Activated CD8-positive, alpha-beta memory T cell treated with anti-CD3 and anti-CD28 coated beads for 1 hour (primary cell): Measurements from ENCODE around the gene USP24.

Experiments
- DNase-seq, 2 donors: peaks; one replicate each; pipeline ENCODE4 v3.0.0-alpha.2; 2020; ENCODE audit warnings: low read depth in 1 of 2; ENCODE audit errors: extremely low read depth in 1 of 2

USP24 gene

GRCh38 chr1:55073187-55073916 lies 141.8 kb downstream of the USP24 start:
- no peak for DNase-seq

DNA sequence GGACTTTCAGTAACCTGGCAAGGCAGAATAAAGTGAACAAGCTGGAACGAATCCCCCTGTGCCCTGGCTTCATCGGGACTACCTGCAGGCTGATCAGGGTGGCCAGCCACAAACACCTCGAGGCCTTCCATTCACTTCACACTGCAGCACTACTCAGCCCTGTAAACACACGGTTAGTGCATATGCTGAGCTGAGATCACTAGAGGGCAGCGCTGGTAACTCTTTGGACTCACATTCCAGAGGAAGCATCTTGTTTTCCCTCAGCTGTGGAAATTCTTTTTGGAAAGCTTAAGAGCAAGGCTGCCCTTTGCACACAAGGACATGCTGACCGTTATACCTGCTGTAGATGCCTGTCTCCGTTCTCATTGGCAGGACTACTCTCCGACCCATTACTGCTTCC lies 143.7 kb downstream of the USP24 start:
- DNase-seq, result no peak

DNA sequence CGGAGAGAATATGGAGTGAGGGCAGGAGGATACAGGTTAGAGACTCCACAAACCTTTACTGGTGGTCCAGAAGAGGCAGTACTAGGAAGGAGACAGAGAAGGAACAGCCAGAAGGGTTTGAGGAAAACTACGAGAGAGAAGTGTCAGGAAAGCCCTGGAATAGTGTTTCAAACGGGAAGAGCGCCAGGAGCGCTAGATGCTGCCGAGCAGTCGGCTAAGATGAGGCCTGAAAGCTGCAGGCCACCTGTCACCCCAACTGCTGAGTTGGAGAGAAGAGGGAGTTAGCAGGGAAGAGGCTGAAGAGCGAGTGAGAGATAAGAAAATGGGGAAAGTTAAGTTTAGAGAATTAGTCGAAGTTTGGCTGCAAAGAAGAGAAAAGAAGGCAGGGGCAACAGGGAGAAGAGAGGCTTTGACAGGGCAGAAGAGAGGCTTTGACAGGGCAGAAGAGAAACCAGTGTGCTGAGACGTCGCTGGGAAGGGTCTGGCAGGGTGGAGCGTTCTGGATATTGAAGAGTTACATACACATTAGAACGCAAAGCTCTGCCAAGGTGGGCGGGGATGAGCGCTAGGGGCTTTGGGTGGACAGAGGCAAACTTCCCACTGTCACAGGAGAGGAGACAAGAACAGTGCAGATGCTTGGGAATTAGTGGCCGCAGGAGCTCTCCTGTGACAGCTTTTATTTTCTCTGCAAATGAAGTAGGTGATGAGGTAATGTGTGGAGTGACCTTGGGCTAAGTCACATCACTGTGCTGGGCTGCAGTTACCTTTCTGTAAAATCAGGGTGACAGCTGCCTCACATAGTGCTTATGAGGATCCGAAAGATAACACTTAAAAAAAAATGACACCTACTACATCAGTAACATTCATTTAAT lies 144.6 kb downstream of the USP24 start:
- no peak for DNase-seq

- no peak for DNase-seq
Observed at GRCh38 chr1:55069280-55069679, 145.9 kb downstream of the USP24 start.

- no peak for DNase-seq
Observed at GRCh38 chr1:55068638-55069037, 146.5 kb downstream of the USP24 start.

DNA sequence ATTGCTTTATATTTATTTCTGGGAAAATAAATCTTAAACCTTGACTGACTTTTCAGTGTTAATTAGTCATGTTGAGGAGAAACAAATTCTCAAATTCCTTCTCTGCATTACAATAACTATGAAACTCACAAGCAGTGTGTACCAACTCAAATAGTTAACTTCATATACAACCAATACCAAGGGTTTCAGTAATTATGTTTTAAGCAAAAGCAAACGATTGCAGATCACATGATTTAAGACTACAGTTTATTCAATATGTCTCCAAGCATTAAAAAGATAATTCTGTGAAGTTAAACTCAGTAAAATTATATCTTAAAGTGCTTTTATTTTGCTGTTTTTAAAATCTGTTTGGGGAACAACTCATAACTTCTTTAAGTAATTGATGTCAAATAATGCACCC lies 147.2 kb downstream of the USP24 start:
- DNase-seq, result no peak

- no peak for DNase-seq
Observed at GRCh38 chr1:55067022-55067778, 148.0 kb downstream of the USP24 start.

GRCh38 chr1:55065648-55066047 lies 149.5 kb downstream of the USP24 start:
- DNase-seq, result no peak

GRCh38 chr1:55064861-55065263 lies 150.3 kb downstream of the USP24 start:
- no peak for DNase-seq

GRCh38 chr1:55064071-55064581 lies 151.0 kb downstream of the USP24 start:
- DNase-seq, result no peak

DNA sequence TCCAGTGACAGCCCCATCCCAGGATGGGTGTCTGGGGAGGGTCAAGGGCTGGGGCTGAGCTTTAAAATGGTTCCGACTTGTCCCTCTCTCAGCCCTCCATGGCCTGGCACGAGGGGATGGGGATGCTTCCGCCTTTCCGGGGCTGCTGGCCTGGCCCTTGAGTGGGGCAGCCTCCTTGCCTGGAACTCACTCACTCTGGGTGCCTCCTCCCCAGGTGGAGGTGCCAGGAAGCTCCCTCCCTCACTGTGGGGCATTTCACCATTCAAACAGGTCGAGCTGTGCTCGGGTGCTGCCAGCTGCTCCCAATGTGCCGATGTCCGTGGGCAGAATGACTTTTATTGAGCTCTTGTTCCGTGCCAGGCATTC lies 151.6 kb downstream of the USP24 start:
- DNase-seq, result no peak

- no peak for DNase-seq
Observed at GRCh38 chr1:55062801-55063576, 152.2 kb downstream of the USP24 start.

DNA sequence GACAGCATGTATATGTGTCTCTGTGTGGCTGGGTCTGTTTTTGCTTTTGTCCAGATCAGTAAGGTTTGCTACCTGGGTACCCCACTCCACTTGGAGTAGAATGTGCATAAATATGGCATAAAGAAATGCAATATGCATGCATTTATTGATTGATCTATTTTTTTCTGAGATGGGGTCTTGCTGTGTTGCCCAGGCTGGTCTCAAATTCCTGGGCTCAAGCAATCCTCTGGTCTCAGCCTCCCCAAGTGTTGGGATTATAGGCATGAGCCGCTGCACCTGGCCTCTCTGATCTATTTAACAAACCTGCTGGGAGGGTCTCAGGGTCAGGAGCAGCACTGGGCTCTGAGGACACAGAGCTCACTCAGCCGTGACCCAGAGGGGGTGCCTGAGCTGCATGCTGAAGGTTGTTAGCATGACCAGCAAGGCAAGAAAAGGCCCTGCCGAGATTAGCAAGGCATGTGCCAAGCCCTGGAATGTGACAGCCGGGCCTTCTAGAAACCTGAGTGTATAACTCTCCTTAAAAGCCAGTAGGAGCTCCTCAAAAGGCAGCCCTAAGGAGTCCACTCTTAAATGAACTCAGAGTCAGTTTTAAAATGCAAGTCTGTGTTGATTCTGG lies 153.3 kb downstream of the USP24 start:
- DNase-seq, result no peak

- no peak for DNase-seq
Observed at GRCh38 chr1:55061000-55061705, 154.0 kb downstream of the USP24 start.

- DNase-seq, result no peak
Observed at GRCh38 chr1:55060133-55060999, 154.8 kb downstream of the USP24 start.

- DNase-seq, result no peak
Observed at GRCh38 chr1:55059302-55060132, 155.6 kb downstream of the USP24 start.

- no peak for DNase-seq
Observed at GRCh38 chr1:55057956-55058298, 157.2 kb downstream of the USP24 start.
